Right cardiac atrium (tissue), 5 donors: Measurements from ENCODE around the gene KANSL3. TPM values are rescaled to one million over a fixed set of nuclear protein-coding genes. Genes with fewer than 3 reads are reported as not detected.

ENCODE experiments used
- ATAC-seq, 2 donors: fragments of 200-7000 bp; cut with Tn5 transposase; one replicate each; pipeline versions ENCODE4 v1.8.0 to v1.9.1; 2020; ENCODE audit warnings: moderate library complexity in 2 of 2, mild to moderate bottlenecking in 1 of 2
- DNase-seq, 3 donors: peaks; one replicate each; pipeline ENCODE4 v3.0.0-alpha.2; 2020
- H3K27ac ChIP-seq: one replicate; pipeline ENCODE4 v1.5.1; 2013; ENCODE audit warnings: mild to moderate bottlenecking, low read length, control low read depth, moderate library complexity
- H3K27me3 ChIP-seq: one replicate; pipeline ENCODE4 v1.6.1; 2013; ENCODE audit not compliant: control insufficient read depth, insufficient read depth
- H3K4me1 ChIP-seq: one replicate; pipeline ENCODE4 v1.6.1; 2013; ENCODE audit warnings: low read length; ENCODE audit not compliant: control insufficient read depth, insufficient read depth
- H3K4me3 ChIP-seq: one replicate; pipeline ENCODE4 v1.5.1; 2013; ENCODE audit warnings: low read length, control low read depth
- H3K9me3 ChIP-seq: one replicate; pipeline ENCODE4 v1.6.1; 2013; ENCODE audit warnings: low read length; ENCODE audit not compliant: control insufficient read depth
- WGBS: extraction: QIAGEN DNeasy Blood & Tissue Kit; methylation state at CpG from one replicate; pipeline ENCODE4 v1.1.7; 2013; 5-methylcytosine and 5-hydroxymethylcytosine counted together
- intact Hi-C, 4 donors: fragments of 100-400 bp; cut with DNase I; formaldehyde crosslinking; loops; one replicate each; pipeline versions ENCODE4 v1.11.0 to v1.14.0; 2022 to 2023
- long read RNA-seq, 4 donors: library from polyadenylated mRNA; unstranded; transcript quantifications; one replicate each; pipeline ENCODE4 v2.0.0, GENCODE V29; 2020 to 2021
- polyA plus RNA-seq: library from polyadenylated mRNA; stranded (reverse); fragments of 200-250 nt; gene quantifications from one replicate; pipeline ENCODE4 v1.2.3, GENCODE V29; 2013
- total RNA-seq, 4 donors: library from RNA; stranded (reverse); fragmentation: NEBNext Ultra II Directional; extraction: Animal tissue kit (Norgen Biotek cat#: 25700); gene quantifications; one replicate each; pipeline ENCODE4 v1.2.1, GENCODE V29; 2021
- donor health status: healthy with polysubstance abuse.
- donor health status: DM: no; HTN: yes; CAD: no.
- donor health status: DM: no; HTN: no; CAD: no.
- donor health status: DM: no; HTN: yes; CAD: no; lungs with severe emphysema.
- donor health status: DM: yes; HTN: yes; CAD: no.

Gene KANSL3
- total RNA-seq (10 to 100 TPM; 33.9 to 40.9 (median 34.8) TPM), polyA plus RNA-seq (14.5 TPM)
- long read RNA-seq, donor 1, partial matches to known transcripts = 10 of 21 reads
- long read RNA-seq, donor 1, other reads (novel, unspliced or antisense) = 11 of 21 reads
- long read RNA-seq, donor 2, partial matches to known transcripts = 8 of 11 reads
- long read RNA-seq, donor 2, other reads (novel, unspliced or antisense) = 3 of 11 reads
- long read RNA-seq, donor 3, full-length matches to known transcripts = 4 of 49 reads
- long read RNA-seq, donor 3, partial matches to known transcripts = 18 of 49 reads
- long read RNA-seq, donor 3, other reads (novel, unspliced or antisense) = 27 of 49 reads
- long read RNA-seq, donor 4, partial matches to known transcripts = 5 of 13 reads
- long read RNA-seq, donor 4, other reads (novel, unspliced or antisense) = 8 of 13 reads

GRCh38 chr2:96638144-96639121 is at the start of gene KANSL3:
KANSL3 (minus strand) TSS chr2:96638312; CDS start chr2:96637135, 1,177 bp downstream.
- DNase-seq (peak; percentile 90 to 96 (median 95)), ATAC-seq (peak; percentile 88 to 90)
- peak within 1 kb of the TSS; percentile 82 for H3K27ac ChIP-seq
- intact Hi-C loops = loop anchor here in 1 of 4 donors (10.0 kb wide), 1 partner anchor 126 kb away; the partner anchor contains the start of gene CNNM4
- H3K27me3 ChIP-seq = no peaks in the 10 kb centered on the region
- no peaks in the 10 kb centered on the region for H3K9me3 ChIP-seq
- 7% methylated on average over 67 of the region's 67 CpGs for WGBS
- peak within 1 kb of the TSS; percentile 72 for H3K4me3 ChIP-seq
- peaks cover 6% of the 10 kb centered on the region for H3K4me1 ChIP-seq

- DNase-seq (no peak), ATAC-seq (no peak)
Measured at GRCh38 chr2:96687266-96687665, 49.2 kb upstream of the KANSL3 start.

GRCh38 chr2:96685577-96686459 is 47.7 kb upstream of the KANSL3 start:
- H3K27ac ChIP-seq = no peak overlapping the region
- intact Hi-C loops = no loop called here
- DNase-seq (peak in 2 of 3 donors; percentile 35 to 72), ATAC-seq (peak; percentile 66 to 70)
- H3K27me3 ChIP-seq = no peaks in the 10 kb centered on the region
- H3K4me3 ChIP-seq = no peak overlapping the region
- WGBS = 48% methylated on average over 19 of the region's 19 CpGs
- no peaks in the 10 kb centered on the region for H3K4me1 ChIP-seq
- no peaks in the 10 kb centered on the region for H3K9me3 ChIP-seq

More at GRCh38 chr2:96687266-96687665, 49.2 kb upstream of the KANSL3 start:
- Histone ChIP-seq H3K27ac (no peak overlapping the region), H3K4me1 (no peaks in the 10 kb centered on the region), H3K9me3 (no peaks in the 10 kb centered on the region), H3K27me3 (no peaks in the 10 kb centered on the region), H3K4me3 (no peak overlapping the region)
- WGBS = 95% methylated on average over 3 of the region's 3 CpGs
- intact Hi-C loops = no loop called here

- Histone ChIP-seq H3K4me3 (no peak overlapping the region), H3K27me3 (no peaks in the 10 kb centered on the region), H3K27ac (no peak overlapping the region), H3K9me3 (no peaks in the 10 kb centered on the region), H3K4me1 (no peaks in the 10 kb centered on the region)
- intact Hi-C loops = no loop called here
- DNase-seq (no peak), ATAC-seq (peak in 1 of 2 donors; percentile 24)
- 46% methylated on average over 16 of the region's 16 CpGs for WGBS
Measured at GRCh38 chr2:96684883-96685576, 46.9 kb upstream of the KANSL3 start.

GRCh38 chr2:96683972-96684820 is 46.1 kb upstream of the KANSL3 start:
- Histone ChIP-seq H3K9me3 (no peaks in the 10 kb centered on the region), H3K4me3 (no peak overlapping the region), H3K27ac (no peak overlapping the region), H3K27me3 (no peaks in the 10 kb centered on the region), H3K4me1 (no peaks in the 10 kb centered on the region)
- ATAC-seq (no peak), DNase-seq (peak in 1 of 3 donors; percentile 26)
- intact Hi-C loops = no loop called here
- 94% methylated on average over 13 of the region's 13 CpGs for WGBS

- 91% methylated on average over 5 of the region's 5 CpGs for WGBS
- DNase-seq (no peak), ATAC-seq (no peak)
- Histone ChIP-seq H3K4me1 (no peaks in the 10 kb centered on the region), H3K9me3 (no peaks in the 10 kb centered on the region), H3K4me3 (no peak overlapping the region), H3K27me3 (no peaks in the 10 kb centered on the region), H3K27ac (no peak overlapping the region)
- intact Hi-C loops = no loop called here
Measured at GRCh38 chr2:96683307-96683706, 45.2 kb upstream of the KANSL3 start.

GRCh38 chr2:96681540-96681939 is 43.4 kb upstream of the KANSL3 start:
- Histone ChIP-seq H3K27ac (no peak overlapping the region), H3K4me1 (no peaks in the 10 kb centered on the region), H3K9me3 (no peaks in the 10 kb centered on the region), H3K4me3 (no peak overlapping the region), H3K27me3 (no peaks in the 10 kb centered on the region)
- 93% methylated on average over 4 of the region's 4 CpGs for WGBS
- no peak for ATAC-seq
- DNase-seq = no peak
- intact Hi-C loops = no loop called here

- Histone ChIP-seq H3K4me3 (no peak overlapping the region), H3K9me3 (no peaks in the 10 kb centered on the region), H3K27me3 (no peaks in the 10 kb centered on the region), H3K4me1 (no peaks in the 10 kb centered on the region), H3K27ac (no peak overlapping the region)
- 81% methylated on average over 5 of the region's 5 CpGs for WGBS
- intact Hi-C loops = no loop called here
- ATAC-seq = no peak
- no peak for DNase-seq
Measured at GRCh38 chr2:96680561-96681141, 42.5 kb upstream of the KANSL3 start.

GRCh38 chr2:96679848-96680247 is 41.7 kb upstream of the KANSL3 start:
- Histone ChIP-seq H3K9me3 (no peaks in the 10 kb centered on the region), H3K4me3 (no peak overlapping the region), H3K4me1 (no peaks in the 10 kb centered on the region), H3K27ac (no peak overlapping the region), H3K27me3 (no peaks in the 10 kb centered on the region)
- ATAC-seq (peak; percentile 67 to 82), DNase-seq (peak in 2 of 3 donors; percentile 43 to 79)
- 32% methylated on average over 9 of the region's 9 CpGs for WGBS
- intact Hi-C loops = no loop called here
